MM.1S (cell line): Measurements from ENCODE around the gene RERE.

ENCODE experiments used
- DNase-seq: peaks from one replicate; pipeline ENCODE4 v3.0.0-alpha.2; 2015
- H2AFZ ChIP-seq: fragments of 300-600 bp; sonication (generic); 2 replicates; pipeline ENCODE4 v1.6.0; 2016; ENCODE audit warnings: antibody characterized with exemption, low read length
- H3F3A ChIP-seq: fragments of 300-600 bp; sonication (generic); 2 replicates; pipeline ENCODE4 v1.6.1; 2016; ENCODE audit warnings: mild to moderate bottlenecking, antibody characterized with exemption, low read length, moderate library complexity, mixed read lengths; ENCODE audit not compliant: insufficient read depth
- H3K27ac ChIP-seq: fragments of 300-600 bp; sonication (generic); 2 replicates; pipeline ENCODE4 v1.5.1; 2016; ENCODE audit warnings: mild to moderate bottlenecking, low read length
- H3K27me3 ChIP-seq: fragments of 300-600 bp; sonication (generic); replicated peaks from 2 replicates; pipeline ENCODE4 v1.6.0; 2016; ENCODE audit warnings: low read length; ENCODE audit not compliant: insufficient read depth
- H3K36me3 ChIP-seq: fragments of 300-600 bp; sonication (generic); replicated peaks from 2 replicates; pipeline ENCODE4 v1.6.1; 2016; ENCODE audit warnings: mild to moderate bottlenecking, low read length, mixed read lengths; ENCODE audit not compliant: insufficient read depth
- H3K4me1 ChIP-seq: fragments of 300-600 bp; sonication (generic); 2 replicates; pipeline ENCODE4 v1.6.1; 2016; ENCODE audit warnings: low read length, mixed read lengths
- H3K4me2 ChIP-seq: fragments of 300-600 bp; sonication (generic); 2 replicates; pipeline ENCODE4 v1.6.0; 2016; ENCODE audit warnings: low read depth, low read length
- H3K4me3 ChIP-seq: fragments of 300-600 bp; sonication (generic); 2 replicates; pipeline ENCODE4 v1.5.1; 2016; ENCODE audit warnings: low read length, mixed read lengths
- H3K79me2 ChIP-seq: fragments of 300-600 bp; sonication (generic); 2 replicates; pipeline ENCODE4 v1.6.1; 2016; ENCODE audit warnings: mixed run types, low read length, mixed read lengths
- H3K9ac ChIP-seq: fragments of 300-600 bp; sonication (generic); 2 replicates; pipeline ENCODE4 v1.6.1; 2016; ENCODE audit warnings: low read length, mixed read lengths
- H3K9me2 ChIP-seq: fragments of 300-600 bp; sonication (generic); replicated peaks from 2 replicates; pipeline ENCODE4 v1.6.1; 2016; ENCODE audit warnings: mild to moderate bottlenecking, low read length, mixed read lengths; ENCODE audit not compliant: insufficient read depth
- H3K9me3 ChIP-seq: fragments of 300-600 bp; sonication (generic); replicated peaks from 2 replicates; pipeline ENCODE4 v1.6.1; 2016; ENCODE audit warnings: mild to moderate bottlenecking, low read length, mixed read lengths; ENCODE audit not compliant: insufficient read depth
- H4K20me1 ChIP-seq: fragments of 300-600 bp; sonication (generic); 2 replicates; pipeline ENCODE4 v1.6.1; 2016; ENCODE audit warnings: mild to moderate bottlenecking, low read length, moderate library complexity, mixed read lengths; ENCODE audit not compliant: insufficient read depth
- EZH2 ChIP-seq: fragments of 300-600 bp; sonication (generic); optimal IDR thresholded peaks from 2 replicates; pipeline ENCODE3; 2017; ENCODE audit warnings: low read depth, mild to moderate bottlenecking, antibody characterized with exemption, low read length, mixed read lengths
- EZH2phosphoT487 ChIP-seq: fragments of 300-600 bp; sonication (generic); IDR thresholded peaks from 2 replicates; pipeline ENCODE4 v1.6.1; 2018; ENCODE audit warnings: antibody characterized with exemption, low read length
- TF ChIP-seq, protein P1 (sequence below): fragments of 300-600 bp; sonication (generic); IDR thresholded peaks from 2 replicates; pipeline ENCODE4 v1.5.1; 2016; ENCODE audit warnings: antibody characterized with exemption, low read length, mixed read lengths

RERE gene

DNA sequence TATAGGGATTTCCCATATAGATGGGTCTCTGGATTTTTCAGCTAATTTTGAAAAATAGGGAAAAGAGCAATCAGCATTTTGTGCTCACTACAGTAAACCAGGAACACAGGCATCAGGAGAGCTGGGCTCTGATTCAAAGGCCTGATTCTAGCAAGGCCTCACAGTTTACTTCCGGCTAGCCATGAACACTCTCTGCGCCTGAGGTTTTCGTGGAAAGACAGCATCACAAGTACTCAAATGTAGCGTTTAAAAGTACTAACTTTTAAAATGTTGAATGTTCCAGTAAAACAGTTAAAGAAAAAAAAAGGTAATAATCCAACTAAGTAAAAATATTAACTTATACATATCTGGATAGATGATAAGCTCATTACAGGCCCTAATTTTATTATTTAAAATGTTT lies 379.0 kb downstream of the RERE start:
- DNase-seq = no peak
- H4K20me1 ChIP-seq = no peaks in the 10 kb centered on the region
- no peak overlapping the region for H3K4me2 ChIP-seq
- no peak overlapping the region for H3K9ac ChIP-seq
- no peaks in the 10 kb centered on the region for H3K36me3 ChIP-seq
- no peaks in the 10 kb centered on the region for H3F3A ChIP-seq
- no peak overlapping the region for H2AFZ ChIP-seq
- H3K79me2 ChIP-seq = no peaks in the 10 kb centered on the region
- TF ChIP-seq, protein P1, sequence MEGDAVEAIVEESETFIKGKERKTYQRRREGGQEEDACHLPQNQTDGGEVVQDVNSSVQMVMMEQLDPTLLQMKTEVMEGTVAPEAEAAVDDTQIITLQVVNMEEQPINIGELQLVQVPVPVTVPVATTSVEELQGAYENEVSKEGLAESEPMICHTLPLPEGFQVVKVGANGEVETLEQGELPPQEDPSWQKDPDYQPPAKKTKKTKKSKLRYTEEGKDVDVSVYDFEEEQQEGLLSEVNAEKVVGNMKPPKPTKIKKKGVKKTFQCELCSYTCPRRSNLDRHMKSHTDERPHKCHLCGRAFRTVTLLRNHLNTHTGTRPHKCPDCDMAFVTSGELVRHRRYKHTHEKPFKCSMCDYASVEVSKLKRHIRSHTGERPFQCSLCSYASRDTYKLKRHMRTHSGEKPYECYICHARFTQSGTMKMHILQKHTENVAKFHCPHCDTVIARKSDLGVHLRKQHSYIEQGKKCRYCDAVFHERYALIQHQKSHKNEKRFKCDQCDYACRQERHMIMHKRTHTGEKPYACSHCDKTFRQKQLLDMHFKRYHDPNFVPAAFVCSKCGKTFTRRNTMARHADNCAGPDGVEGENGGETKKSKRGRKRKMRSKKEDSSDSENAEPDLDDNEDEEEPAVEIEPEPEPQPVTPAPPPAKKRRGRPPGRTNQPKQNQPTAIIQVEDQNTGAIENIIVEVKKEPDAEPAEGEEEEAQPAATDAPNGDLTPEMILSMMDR = no peak
- TF ChIP-seq EZH2 (no peak), EZH2phosphoT487 (no peak)
- no peak overlapping the region for H3K4me3 ChIP-seq
- H3K27ac ChIP-seq = no peak overlapping the region
- no peaks in the 10 kb centered on the region for H3K27me3 ChIP-seq
- H3K9me2 ChIP-seq = no peaks in the 10 kb centered on the region
- H3K4me1 ChIP-seq = no peaks in the 10 kb centered on the region
- no peaks in the 10 kb centered on the region for H3K9me3 ChIP-seq

DNA sequence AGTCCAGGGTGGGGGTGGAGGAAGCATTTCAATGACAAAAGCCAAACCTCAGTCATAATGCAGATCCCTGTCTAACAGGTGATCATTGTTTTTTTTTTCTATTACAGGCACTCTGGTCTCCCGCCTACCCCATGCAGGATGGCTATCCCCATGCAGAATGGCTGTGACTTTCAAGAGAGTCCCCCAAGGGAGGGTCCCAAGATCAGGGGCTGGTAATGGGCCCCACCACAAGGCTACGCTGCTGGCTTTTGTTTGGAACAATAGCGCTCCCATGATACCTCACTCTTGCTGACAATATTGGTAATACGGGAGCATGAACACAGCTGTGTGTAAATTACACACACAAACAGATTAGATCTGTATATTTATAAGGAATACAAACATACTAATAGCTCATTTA lies 380.1 kb downstream of the RERE start:
- no peaks in the 10 kb centered on the region for H3F3A ChIP-seq
- no peaks in the 10 kb centered on the region for H3K4me1 ChIP-seq
- no peak overlapping the region for H3K9ac ChIP-seq
- H3K36me3 ChIP-seq = no peaks in the 10 kb centered on the region
- H2AFZ ChIP-seq = no peak overlapping the region
- H3K27ac ChIP-seq = no peak overlapping the region
- no peak for TF ChIP-seq EZH2
- no peak for TF ChIP-seq EZH2phosphoT487
- TF ChIP-seq, protein P1 = no peak
- H3K27me3 ChIP-seq = no peaks in the 10 kb centered on the region
- H3K4me2 ChIP-seq = no peak overlapping the region
- DNase-seq = no peak
- H3K9me3 ChIP-seq = no peaks in the 10 kb centered on the region
- no peak overlapping the region for H3K4me3 ChIP-seq
- no peaks in the 10 kb centered on the region for H4K20me1 ChIP-seq
- no peaks in the 10 kb centered on the region for H3K9me2 ChIP-seq
- no peaks in the 10 kb centered on the region for H3K79me2 ChIP-seq

DNA sequence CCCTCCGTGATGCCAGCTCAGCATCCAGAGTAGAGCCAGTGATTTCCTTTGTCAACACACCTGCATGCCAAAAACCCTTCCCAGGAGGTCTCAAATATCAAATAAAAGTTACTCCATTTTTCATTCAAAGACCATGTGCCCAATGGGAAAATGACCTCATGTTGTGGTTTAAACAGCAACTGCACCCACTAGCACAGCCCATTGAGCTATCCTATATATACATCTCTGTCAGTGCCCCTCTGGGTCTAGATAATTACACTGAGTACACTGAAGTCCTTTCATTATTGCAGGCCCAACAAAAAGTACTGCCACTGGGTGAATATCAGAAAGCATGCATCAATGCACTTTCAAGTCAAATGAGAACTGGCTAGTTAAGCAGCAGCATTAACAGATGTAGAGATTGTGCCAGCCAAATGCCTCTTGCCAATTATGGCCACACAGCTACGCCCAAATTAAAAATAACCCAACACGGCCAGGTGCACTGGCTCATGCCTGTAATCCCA lies 381.8 kb downstream of the RERE start:
- Histone ChIP-seq H3K9me2 (no peaks in the 10 kb centered on the region), H3K9ac (no peak overlapping the region), H3K9me3 (no peaks in the 10 kb centered on the region), H3K4me3 (no peak overlapping the region), H3K79me2 (no peaks in the 10 kb centered on the region), H4K20me1 (no peaks in the 10 kb centered on the region), H3K27me3 (no peaks in the 10 kb centered on the region), H3K4me1 (no peaks in the 10 kb centered on the region), H3K4me2 (no peak overlapping the region), H2AFZ (no peak overlapping the region), H3K27ac (no peak overlapping the region), H3K36me3 (no peaks in the 10 kb centered on the region), H3F3A (no peaks in the 10 kb centered on the region)
- TF ChIP-seq, protein P1 = no peak
- no peak for TF ChIP-seq EZH2
- DNase-seq = no peak
